ENCODE measurements around the gene MAD1L1.

DNA sequence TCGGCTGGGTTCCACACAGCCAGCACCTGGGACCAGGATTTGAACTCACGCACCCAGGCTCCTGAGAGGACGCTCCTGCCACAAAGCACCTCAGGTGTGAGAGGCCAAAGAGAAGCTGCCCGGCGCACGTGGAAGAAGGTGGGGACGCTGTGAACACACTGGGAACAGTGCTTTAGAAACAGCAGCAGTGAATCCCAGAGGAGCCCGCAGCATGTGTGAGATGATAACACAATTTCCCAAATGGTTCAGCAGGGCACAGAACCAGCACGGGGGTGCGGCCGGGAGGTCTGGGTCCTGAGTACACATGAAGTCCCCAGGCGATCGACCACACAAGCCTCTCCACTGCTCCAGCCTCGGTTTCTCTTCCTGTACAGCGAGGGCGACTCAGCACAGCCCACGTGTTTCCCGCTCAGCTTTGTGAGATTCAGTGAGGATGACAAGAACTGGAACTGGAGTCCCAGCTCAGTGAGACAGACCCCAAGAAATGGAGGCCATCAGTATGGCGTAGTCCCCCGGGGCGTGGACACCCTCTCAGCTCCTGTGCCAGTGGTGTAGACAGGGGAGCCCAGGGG, 188.3 kb downstream of the MAD1L1 start:
- TF ChIP-seq, protein P1, sequence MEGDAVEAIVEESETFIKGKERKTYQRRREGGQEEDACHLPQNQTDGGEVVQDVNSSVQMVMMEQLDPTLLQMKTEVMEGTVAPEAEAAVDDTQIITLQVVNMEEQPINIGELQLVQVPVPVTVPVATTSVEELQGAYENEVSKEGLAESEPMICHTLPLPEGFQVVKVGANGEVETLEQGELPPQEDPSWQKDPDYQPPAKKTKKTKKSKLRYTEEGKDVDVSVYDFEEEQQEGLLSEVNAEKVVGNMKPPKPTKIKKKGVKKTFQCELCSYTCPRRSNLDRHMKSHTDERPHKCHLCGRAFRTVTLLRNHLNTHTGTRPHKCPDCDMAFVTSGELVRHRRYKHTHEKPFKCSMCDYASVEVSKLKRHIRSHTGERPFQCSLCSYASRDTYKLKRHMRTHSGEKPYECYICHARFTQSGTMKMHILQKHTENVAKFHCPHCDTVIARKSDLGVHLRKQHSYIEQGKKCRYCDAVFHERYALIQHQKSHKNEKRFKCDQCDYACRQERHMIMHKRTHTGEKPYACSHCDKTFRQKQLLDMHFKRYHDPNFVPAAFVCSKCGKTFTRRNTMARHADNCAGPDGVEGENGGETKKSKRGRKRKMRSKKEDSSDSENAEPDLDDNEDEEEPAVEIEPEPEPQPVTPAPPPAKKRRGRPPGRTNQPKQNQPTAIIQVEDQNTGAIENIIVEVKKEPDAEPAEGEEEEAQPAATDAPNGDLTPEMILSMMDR (IDR thresholded peaks at IDR 0.05), result no peak
- TF ChIP-seq, protein P2, sequence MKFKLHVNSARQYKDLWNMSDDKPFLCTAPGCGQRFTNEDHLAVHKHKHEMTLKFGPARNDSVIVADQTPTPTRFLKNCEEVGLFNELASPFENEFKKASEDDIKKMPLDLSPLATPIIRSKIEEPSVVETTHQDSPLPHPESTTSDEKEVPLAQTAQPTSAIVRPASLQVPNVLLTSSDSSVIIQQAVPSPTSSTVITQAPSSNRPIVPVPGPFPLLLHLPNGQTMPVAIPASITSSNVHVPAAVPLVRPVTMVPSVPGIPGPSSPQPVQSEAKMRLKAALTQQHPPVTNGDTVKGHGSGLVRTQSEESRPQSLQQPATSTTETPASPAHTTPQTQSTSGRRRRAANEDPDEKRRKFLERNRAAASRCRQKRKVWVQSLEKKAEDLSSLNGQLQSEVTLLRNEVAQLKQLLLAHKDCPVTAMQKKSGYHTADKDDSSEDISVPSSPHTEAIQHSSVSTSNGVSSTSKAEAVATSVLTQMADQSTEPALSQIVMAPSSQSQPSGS (CRISPR knock-in tag; IDR thresholded peaks at IDR 0.05; ENCODE audit: borderline replicate concordance, low read depth), result no peak
- TF ChIP-seq, protein P3, sequence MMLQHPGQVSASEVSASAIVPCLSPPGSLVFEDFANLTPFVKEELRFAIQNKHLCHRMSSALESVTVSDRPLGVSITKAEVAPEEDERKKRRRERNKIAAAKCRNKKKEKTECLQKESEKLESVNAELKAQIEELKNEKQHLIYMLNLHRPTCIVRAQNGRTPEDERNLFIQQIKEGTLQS (CRISPR knock-in tag; conservative IDR thresholded peaks at IDR 0.05), result no peak
- no peak for TF ChIP-seq ESRRA (CRISPR knock-in tag; IDR thresholded peaks at IDR 0.05; ENCODE audit: borderline replicate concordance)
- no peak for TF ChIP-seq SMAD4 (CRISPR knock-in tag; IDR thresholded peaks at IDR 0.05)
- TF ChIP-seq, protein P4, sequence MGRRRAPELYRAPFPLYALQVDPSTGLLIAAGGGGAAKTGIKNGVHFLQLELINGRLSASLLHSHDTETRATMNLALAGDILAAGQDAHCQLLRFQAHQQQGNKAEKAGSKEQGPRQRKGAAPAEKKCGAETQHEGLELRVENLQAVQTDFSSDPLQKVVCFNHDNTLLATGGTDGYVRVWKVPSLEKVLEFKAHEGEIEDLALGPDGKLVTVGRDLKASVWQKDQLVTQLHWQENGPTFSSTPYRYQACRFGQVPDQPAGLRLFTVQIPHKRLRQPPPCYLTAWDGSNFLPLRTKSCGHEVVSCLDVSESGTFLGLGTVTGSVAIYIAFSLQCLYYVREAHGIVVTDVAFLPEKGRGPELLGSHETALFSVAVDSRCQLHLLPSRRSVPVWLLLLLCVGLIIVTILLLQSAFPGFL (CRISPR knock-in tag; IDR thresholded peaks at IDR 0.05; ENCODE audit: borderline replicate concordance), result no peak
- TF ChIP-seq, protein P5, sequence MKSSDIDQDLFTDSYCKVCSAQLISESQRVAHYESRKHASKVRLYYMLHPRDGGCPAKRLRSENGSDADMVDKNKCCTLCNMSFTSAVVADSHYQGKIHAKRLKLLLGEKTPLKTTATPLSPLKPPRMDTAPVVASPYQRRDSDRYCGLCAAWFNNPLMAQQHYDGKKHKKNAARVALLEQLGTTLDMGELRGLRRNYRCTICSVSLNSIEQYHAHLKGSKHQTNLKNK (CRISPR knock-in tag; IDR thresholded peaks at IDR 0.05), result no peak
- TF ChIP-seq, protein P6, sequence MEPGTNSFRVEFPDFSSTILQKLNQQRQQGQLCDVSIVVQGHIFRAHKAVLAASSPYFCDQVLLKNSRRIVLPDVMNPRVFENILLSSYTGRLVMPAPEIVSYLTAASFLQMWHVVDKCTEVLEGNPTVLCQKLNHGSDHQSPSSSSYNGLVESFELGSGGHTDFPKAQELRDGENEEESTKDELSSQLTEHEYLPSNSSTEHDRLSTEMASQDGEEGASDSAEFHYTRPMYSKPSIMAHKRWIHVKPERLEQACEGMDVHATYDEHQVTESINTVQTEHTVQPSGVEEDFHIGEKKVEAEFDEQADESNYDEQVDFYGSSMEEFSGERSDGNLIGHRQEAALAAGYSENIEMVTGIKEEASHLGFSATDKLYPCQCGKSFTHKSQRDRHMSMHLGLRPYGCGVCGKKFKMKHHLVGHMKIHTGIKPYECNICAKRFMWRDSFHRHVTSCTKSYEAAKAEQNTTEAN (CRISPR knock-in tag; IDR thresholded peaks at IDR 0.05), result no peak
- TF ChIP-seq FOXP1 (CRISPR knock-in tag; IDR thresholded peaks at IDR 0.05; ENCODE audit: borderline replicate concordance), result no peak
- no peak for TF ChIP-seq TCF7 (CRISPR knock-in tag; IDR thresholded peaks at IDR 0.05; ENCODE audit: low read depth)
- TF ChIP-seq, protein P7, sequence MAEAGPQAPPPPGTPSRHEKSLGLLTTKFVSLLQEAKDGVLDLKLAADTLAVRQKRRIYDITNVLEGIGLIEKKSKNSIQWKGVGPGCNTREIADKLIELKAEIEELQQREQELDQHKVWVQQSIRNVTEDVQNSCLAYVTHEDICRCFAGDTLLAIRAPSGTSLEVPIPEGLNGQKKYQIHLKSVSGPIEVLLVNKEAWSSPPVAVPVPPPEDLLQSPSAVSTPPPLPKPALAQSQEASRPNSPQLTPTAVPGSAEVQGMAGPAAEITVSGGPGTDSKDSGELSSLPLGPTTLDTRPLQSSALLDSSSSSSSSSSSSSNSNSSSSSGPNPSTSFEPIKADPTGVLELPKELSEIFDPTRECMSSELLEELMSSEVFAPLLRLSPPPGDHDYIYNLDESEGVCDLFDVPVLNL (CRISPR knock-in tag; IDR thresholded peaks at IDR 0.05; ENCODE audit: borderline replicate concordance, low read depth), result no peak
- TF ChIP-seq, protein P8, sequence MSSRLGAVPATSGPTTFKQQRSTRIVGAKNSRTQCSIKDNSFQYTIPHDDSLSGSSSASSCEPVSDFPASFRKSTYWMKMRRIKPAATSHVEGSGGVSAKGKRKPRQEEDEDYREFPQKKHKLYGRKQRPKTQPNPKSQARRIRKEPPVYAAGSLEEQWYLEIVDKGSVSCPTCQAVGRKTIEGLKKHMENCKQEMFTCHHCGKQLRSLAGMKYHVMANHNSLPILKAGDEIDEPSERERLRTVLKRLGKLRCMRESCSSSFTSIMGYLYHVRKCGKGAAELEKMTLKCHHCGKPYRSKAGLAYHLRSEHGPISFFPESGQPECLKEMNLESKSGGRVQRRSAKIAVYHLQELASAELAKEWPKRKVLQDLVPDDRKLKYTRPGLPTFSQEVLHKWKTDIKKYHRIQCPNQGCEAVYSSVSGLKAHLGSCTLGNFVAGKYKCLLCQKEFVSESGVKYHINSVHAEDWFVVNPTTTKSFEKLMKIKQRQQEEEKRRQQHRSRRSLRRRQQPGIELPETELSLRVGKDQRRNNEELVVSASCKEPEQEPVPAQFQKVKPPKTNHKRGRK (CRISPR knock-in tag; IDR thresholded peaks at IDR 0.05; ENCODE audit: borderline replicate concordance), result no peak
